ENCODE measurements around the gene TSSK3.
A peak's percentile ranks its signal among the peaks of the same experiment; 100 is the strongest.

Gene TSSK3

GRCh38 chr1:32399843-32400242, 37.5 kb downstream of the TSSK3 start:
- no peaks in the 10 kb centered on the region for H3K36me3 ChIP-seq (ENCODE audit: insufficient read depth, low read length)
- H4K20me1 ChIP-seq (ENCODE audit: insufficient read depth, low read length) = no peaks in the 10 kb centered on the region
- H3K4me3 ChIP-seq (ENCODE audit: low read depth in 1 of 2, low read length in 2 of 2) = no peak overlapping the region
- no peaks in the 10 kb centered on the region for H3K27me3 ChIP-seq (ENCODE audit: insufficient read depth, low read length, poor library complexity)
- TF ChIP-seq EZH2 (IDR thresholded peaks at IDR 0.05; ENCODE audit: borderline replicate concordance, low read depth, low read length, severe bottlenecking) (no peak), CTCF (IDR thresholded peaks at IDR 0.05; ENCODE audit: borderline replicate concordance, extremely low read depth, low read length, poor library complexity, severe bottlenecking) (no peak)
- no peak overlapping the region for H3K4me2 ChIP-seq (ENCODE audit: insufficient read depth, low read length)
- H3K9me3 ChIP-seq (ENCODE audit: insufficient read depth, low read length, severe bottlenecking) = no peaks in the 10 kb centered on the region
- no peaks in the 10 kb centered on the region for H3K79me2 ChIP-seq (ENCODE audit: insufficient read depth, low read length)
- H3K27ac ChIP-seq (ENCODE audit: low read length) = no peak overlapping the region
- H3K9ac ChIP-seq (ENCODE audit: low read depth, low read length) = no peak overlapping the region
- H2AFZ ChIP-seq (ENCODE audit: low read depth, low read length) = no peak overlapping the region
- no peak for DNase-seq
- H3K4me1 ChIP-seq (ENCODE audit: insufficient read depth, low read length) = peaks cover 18% of the 10 kb centered on the region
- ATAC-seq (ENCODE audit: insufficient read depth, low read depth) = no peak

DNA sequence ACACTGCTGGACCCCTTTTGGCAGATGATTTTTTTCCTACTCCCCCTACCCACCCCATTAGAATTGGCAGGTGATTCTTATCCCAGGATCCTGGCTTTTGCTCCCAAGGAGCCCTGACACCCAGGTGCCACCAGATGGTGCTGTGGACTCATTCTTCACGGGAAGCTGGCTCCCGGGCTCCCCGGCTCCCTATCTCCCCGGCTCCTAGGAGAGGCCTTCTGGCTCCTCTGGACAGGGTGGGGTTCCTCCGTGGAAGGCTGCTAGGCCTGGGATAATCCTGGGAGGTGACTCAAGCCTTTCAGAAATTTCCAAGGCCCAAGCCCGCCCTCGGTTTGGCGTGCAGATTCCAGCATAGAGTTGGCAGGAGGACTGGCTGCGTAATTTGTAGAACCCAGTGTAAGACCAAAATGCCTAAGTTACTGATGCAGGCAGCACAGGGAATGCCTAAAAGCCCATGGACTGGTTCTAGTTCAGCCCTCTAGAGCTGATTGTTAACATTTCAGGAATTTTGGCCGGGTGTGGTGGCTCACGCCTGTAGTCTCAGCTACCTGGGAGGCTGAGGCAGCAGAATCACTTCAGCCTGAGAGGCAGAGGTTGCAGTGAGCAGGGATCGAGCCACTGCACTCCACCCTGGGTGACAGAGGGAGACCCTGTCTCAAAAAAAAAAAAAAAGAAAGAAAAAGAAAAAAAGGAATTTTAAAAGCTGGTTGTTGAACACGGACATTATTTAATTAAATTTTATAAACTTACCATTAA, 38.7 kb downstream of the TSSK3 start:
- Histone ChIP-seq H3K4me1 (ENCODE audit: insufficient read depth, low read length) (peaks cover 6% of the 10 kb centered on the region), H3K27ac (ENCODE audit: low read length) (no peak overlapping the region), H3K27me3 (ENCODE audit: insufficient read depth, low read length, poor library complexity) (no peaks in the 10 kb centered on the region), H3K4me2 (ENCODE audit: insufficient read depth, low read length) (peak overlapping the region; percentile 52), H3K79me2 (ENCODE audit: insufficient read depth, low read length) (no peaks in the 10 kb centered on the region), H3K9me3 (ENCODE audit: insufficient read depth, low read length, severe bottlenecking) (no peaks in the 10 kb centered on the region), H4K20me1 (ENCODE audit: insufficient read depth, low read length) (no peaks in the 10 kb centered on the region), H2AFZ (ENCODE audit: low read depth, low read length) (peak overlapping the region; percentile 73), H3K36me3 (ENCODE audit: insufficient read depth, low read length) (no peaks in the 10 kb centered on the region), H3K4me3 (ENCODE audit: low read depth in 1 of 2, low read length in 2 of 2) (no peak overlapping the region), H3K9ac (ENCODE audit: low read depth, low read length) (no peak overlapping the region)
- DNase-seq (peak; percentile 69), ATAC-seq (ENCODE audit: insufficient read depth, low read depth) (peak; percentile 93)
- no peak for TF ChIP-seq EZH2 (IDR thresholded peaks at IDR 0.05; ENCODE audit: borderline replicate concordance, low read depth, low read length, severe bottlenecking)
- TF ChIP-seq CTCF (IDR thresholded peaks at IDR 0.05; ENCODE audit: borderline replicate concordance, extremely low read depth, low read length, poor library complexity, severe bottlenecking) = peak; percentile 91

- H3K79me2 ChIP-seq (ENCODE audit: insufficient read depth, low read length) = no peaks in the 10 kb centered on the region
- H3K36me3 ChIP-seq (ENCODE audit: insufficient read depth, low read length) = no peaks in the 10 kb centered on the region
- H3K27ac ChIP-seq (ENCODE audit: low read length) = no peak overlapping the region
- no peak for ATAC-seq (ENCODE audit: insufficient read depth, low read depth)
- H3K9ac ChIP-seq (ENCODE audit: low read depth, low read length) = no peak overlapping the region
- no peaks in the 10 kb centered on the region for H3K27me3 ChIP-seq (ENCODE audit: insufficient read depth, low read length, poor library complexity)
- H3K9me3 ChIP-seq (ENCODE audit: insufficient read depth, low read length, severe bottlenecking) = no peaks in the 10 kb centered on the region
- H4K20me1 ChIP-seq (ENCODE audit: insufficient read depth, low read length) = no peaks in the 10 kb centered on the region
- no peak overlapping the region for H3K4me3 ChIP-seq (ENCODE audit: low read depth in 1 of 2, low read length in 2 of 2)
- no peak for DNase-seq
- TF ChIP-seq EZH2 (IDR thresholded peaks at IDR 0.05; ENCODE audit: borderline replicate concordance, low read depth, low read length, severe bottlenecking) (no peak), CTCF (IDR thresholded peaks at IDR 0.05; ENCODE audit: borderline replicate concordance, extremely low read depth, low read length, poor library complexity, severe bottlenecking) (no peak)
- H3K4me2 ChIP-seq (ENCODE audit: insufficient read depth, low read length) = no peak overlapping the region
- H2AFZ ChIP-seq (ENCODE audit: low read depth, low read length) = no peak overlapping the region
- peaks cover 6% of the 10 kb centered on the region for H3K4me1 ChIP-seq (ENCODE audit: insufficient read depth, low read length)
These were observed 42.6 kb downstream of the TSSK3 start for GRCh38 chr1:32404946-32405345.
